Lung (tissue), 12 donors: ENCODE data around the gene CARF. TPM values are rescaled to one million over a fixed set of nuclear protein-coding genes. Genes with fewer than 3 reads are reported as not detected.
"Not testable (repeated sequence)": the region's sequence is repeated elsewhere in the genome, so short reads cannot be mapped to it uniquely, and the experiment has no call there.

Experiments
- ATAC-seq: fragments of 200-7000 bp; cut with Tn5 transposase; one replicate; pipeline ENCODE4 v1.9.1; 2020; ENCODE audit warnings: moderate number of reproducible peaks; ENCODE audit not compliant: insufficient read depth, low FRiP score
- DNase-seq, 3 donors: peaks; one replicate each; pipeline ENCODE4 v3.0.0-alpha.2; 2013 to 2017
- H3K27ac ChIP-seq, 2 donors: one replicate each; pipeline ENCODE4 v1.5.1; 2013; ENCODE audit warnings: mild to moderate bottlenecking in 2 of 2, moderate library complexity in 2 of 2, control low read depth in 1 of 2, inconsistent platforms in 1 of 2, low read depth in 1 of 2, low read length in 1 of 2
- H3K27me3 ChIP-seq, 3 donors: one replicate each; pipeline ENCODE4 v1.5.1; 2013; ENCODE audit warnings: low read length in 2 of 3; ENCODE audit not compliant: control insufficient read depth in 3 of 3, insufficient read depth in 3 of 3
- H3K36me3 ChIP-seq, 4 donors: one replicate each; pipeline ENCODE4 v1.5.1; 2013; ENCODE audit warnings: low read length in 4 of 4, mild to moderate bottlenecking in 1 of 4, moderate library complexity in 1 of 4; ENCODE audit not compliant: control insufficient read depth in 4 of 4, insufficient read depth in 4 of 4
- H3K4me1 ChIP-seq, 5 donors: one replicate each; pipeline ENCODE4 v1.5.1; 2013; ENCODE audit warnings: low read length in 5 of 5, mild to moderate bottlenecking in 2 of 5, moderate library complexity in 1 of 5; ENCODE audit not compliant: control insufficient read depth in 5 of 5, insufficient read depth in 5 of 5
- H3K4me3 ChIP-seq: one replicate; pipeline ENCODE4 v1.5.1; 2013; ENCODE audit warnings: mild to moderate bottlenecking, control low read depth, moderate library complexity
- H3K9ac ChIP-seq, 2 donors: one replicate each; pipeline ENCODE4 v1.5.1; 2013; ENCODE audit warnings: low read length in 2 of 2, control low read depth in 1 of 2; ENCODE audit not compliant: insufficient read depth in 1 of 2
- H3K9me3 ChIP-seq, 4 donors: one replicate each; pipeline ENCODE4 v1.5.1; 2013; ENCODE audit warnings: low read length in 3 of 4, mild to moderate bottlenecking in 1 of 4, moderate library complexity in 1 of 4; ENCODE audit not compliant: control insufficient read depth in 4 of 4, insufficient read depth in 3 of 4
- CTCF ChIP-seq: IDR thresholded peaks from 2 replicates; pipeline ENCODE4 v1.5.1; 2012; ENCODE audit warnings: mild to moderate bottlenecking; ENCODE audit errors: control extremely low read depth, extremely low read depth
- WGBS, 2 donors: extraction: QIAGEN DNeasy Blood & Tissue Kit; methylation state at CpG; one replicate each; pipeline ENCODE4 v1.1.7; 2013; 5-methylcytosine and 5-hydroxymethylcytosine counted together
- polyA plus RNA-seq, 2 donors: library from polyadenylated mRNA; stranded (reverse); fragments of 200-250 nt; gene quantifications; one replicate each; pipeline ENCODE4 v1.2.1, GENCODE V29; 2013
- total RNA-seq, 2 donors: library from RNA; depleted of rRNA in 1 of 2; stranded (reverse); fragments of >200 nt in 1 of 2; gene quantifications; one replicate each; pipeline ENCODE4 v1.2.1, GENCODE V29; 2014 to 2021
- donor health status: control.
- donor health status: control.
- donor health status: Bipolar disorder and iron deficiency.
- donor health status: healthy.
- donor health status: DM: yes; HTN: yes; CAD: no.

The CARF gene
- total and polyA plus RNA-seq, 4 donors = 1.8 to 20.0 (median 5.3) TPM

- no peak overlapping the region for H3K4me3 ChIP-seq
- peaks cover 0 to 8% (median 0%) of the 10 kb centered on the region in 4 donors for H3K9me3 ChIP-seq
- no peaks in the 10 kb centered on the region for H3K4me1 ChIP-seq
- no peak overlapping the region for H3K27ac ChIP-seq
- WGBS, 2 donors = 93 to 94% methylated on average over 3 of the region's 3 CpGs
- ATAC-seq (no peak), DNase-seq (no peak)
- no peak for TF ChIP-seq CTCF
- no peak overlapping the region for H3K9ac ChIP-seq
- H3K27me3 ChIP-seq = no peaks in the 10 kb centered on the region
- H3K36me3 ChIP-seq = peaks cover 0 to 10% (median 7%) of the 10 kb centered on the region in 4 donors
Observed at GRCh38 chr2:202944816-202945215, 32.7 kb downstream of the CARF start.

DNA sequence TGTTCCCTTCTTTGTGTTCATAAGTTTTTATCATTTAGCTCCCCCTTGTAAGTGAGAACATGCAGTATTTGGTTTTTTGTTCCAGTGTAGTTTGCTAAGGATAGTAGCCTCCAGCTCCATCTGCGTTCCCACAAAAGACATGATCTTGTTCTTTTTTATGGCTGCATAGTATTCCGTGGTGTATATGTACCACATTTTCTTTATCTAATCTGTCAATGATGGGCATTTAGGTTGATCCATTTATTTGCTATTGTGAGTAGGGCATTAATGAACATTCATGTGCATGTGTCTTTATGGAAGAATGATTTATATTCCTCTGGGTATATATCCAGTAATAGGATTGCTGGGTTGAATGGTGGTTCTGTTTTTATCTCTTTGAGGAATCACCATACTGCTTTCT, 33.4 kb downstream of the CARF start:
- Histone ChIP-seq H3K9ac (no peak overlapping the region), H3K36me3 (peaks cover 0 to 10% (median 7%) of the 10 kb centered on the region in 4 donors), H3K4me3 (no peak overlapping the region), H3K27me3 (no peaks in the 10 kb centered on the region), H3K9me3 (peaks cover 0 to 8% (median 0%) of the 10 kb centered on the region in 4 donors), H3K4me1 (no peaks in the 10 kb centered on the region), H3K27ac (no peak overlapping the region)
- 97% methylated on average over 2 of the region's 2 CpGs for WGBS, 2 donors
- DNase-seq = no peak
- no peak for TF ChIP-seq CTCF
- no peak for ATAC-seq

- H3K4me1 ChIP-seq, H3K4me3 ChIP-seq, H3K36me3 ChIP-seq, H3K9ac ChIP-seq, H3K27me3 ChIP-seq, DNase-seq, H3K27ac ChIP-seq, ATAC-seq, H3K9me3 ChIP-seq: not testable (repeated sequence)
- 94 to 98% methylated on average over 3 of the region's 3 CpGs for WGBS, 2 donors
Observed at GRCh38 chr2:202949333-202949732, 37.3 kb downstream of the CARF start.

- Histone ChIP-seq H3K9me3 (peaks cover 0 to 4% (median 0%) of the 10 kb centered on the region in 4 donors), H3K9ac (no peak overlapping the region), H3K4me3 (no peak overlapping the region), H3K4me1 (no peaks in the 10 kb centered on the region), H3K27ac (no peak overlapping the region), H3K27me3 (no peaks in the 10 kb centered on the region), H3K36me3 (peaks cover 0 to 6% (median 2%) of the 10 kb centered on the region in 4 donors)
- no peak for ATAC-seq
- TF ChIP-seq CTCF = no peak
- 6 to 14% methylated on average over 2 of the region's 2 CpGs for WGBS, 2 donors
- DNase-seq = peak in 2 of 3 donors; percentile 1 to 16
Observed at GRCh38 chr2:202950592-202950991, 38.5 kb downstream of the CARF start.
